Activated B cell treated with CpG ODN at 0.5 μM for 24 hours (primary cell): ENCODE results near the gene MAP7D3. TPM values are rescaled to one million over a fixed set of nuclear protein-coding genes. Genes with fewer than 3 reads are reported as not detected.

Experiments
- ATAC-seq: fragments of 200-7000 bp; cut with Tn5 transposase; one replicate; pipeline ENCODE4 v1.10.0; 2021; ENCODE audit warnings: low read depth, mild to moderate bottlenecking, moderate library complexity
- CTCF ChIA-PET: fragments of 350-600 bp; sonication (Branson Sonifier 250); formaldehyde crosslinking; loops from one replicate; lab custom pipeline; 2021; ENCODE audit warnings: antibody characterized with exemption; lab: Charles Lee
- POLR2A ChIA-PET: fragments of 350-600 bp; sonication (Branson Sonifier 250); formaldehyde crosslinking; loops from one replicate; lab custom pipeline; 2021; ENCODE audit warnings: antibody characterized with exemption; lab: Charles Lee
- DNase-seq: peaks from one replicate; pipeline ENCODE4 v3.0.0; 2022
- H3K27ac Mint-ChIP-seq: one replicate; pipeline ENCODE4 v1.8.0; 2020; ENCODE audit warnings: mixed read lengths
- H3K27me3 Mint-ChIP-seq: one replicate; pipeline ENCODE4 v1.8.0; 2021; ENCODE audit warnings: mixed read lengths
- H3K36me3 Mint-ChIP-seq: one replicate; pipeline ENCODE4 v1.8.0; 2021; ENCODE audit warnings: low read depth, mixed read lengths
- H3K4me1 Mint-ChIP-seq: one replicate; pipeline ENCODE4 v1.8.0; 2021; ENCODE audit warnings: mixed read lengths
- H3K4me3 Mint-ChIP-seq: one replicate; pipeline ENCODE4 v1.8.0; 2020; ENCODE audit warnings: mild to moderate bottlenecking, mixed read lengths
- H3K9me3 Mint-ChIP-seq: one replicate; pipeline ENCODE4 v1.8.0; 2020; ENCODE audit warnings: mixed read lengths
- intact Hi-C: fragments of 100-400 bp; cut with micrococcal nuclease; formaldehyde crosslinking; loops from one replicate; pipeline ENCODE4 v1.15.1; 2024
- total RNA-seq: library from RNA; stranded (reverse); gene quantifications from 2 replicates; pipeline ENCODE4 v1.2.3, GENCODE V29; 2022
- TF ChIP-seq, protein P1 (sequence below): fragments of 200-600 bp; IDR thresholded peaks from one replicate; pipeline ENCODE4 v1.8.0; 2022; ENCODE audit warnings: antibody characterized with exemption, mild to moderate bottlenecking

MAP7D3 gene
- total RNA-seq, 1 donor from 2014 or later, result 12.2 TPM

DNA sequence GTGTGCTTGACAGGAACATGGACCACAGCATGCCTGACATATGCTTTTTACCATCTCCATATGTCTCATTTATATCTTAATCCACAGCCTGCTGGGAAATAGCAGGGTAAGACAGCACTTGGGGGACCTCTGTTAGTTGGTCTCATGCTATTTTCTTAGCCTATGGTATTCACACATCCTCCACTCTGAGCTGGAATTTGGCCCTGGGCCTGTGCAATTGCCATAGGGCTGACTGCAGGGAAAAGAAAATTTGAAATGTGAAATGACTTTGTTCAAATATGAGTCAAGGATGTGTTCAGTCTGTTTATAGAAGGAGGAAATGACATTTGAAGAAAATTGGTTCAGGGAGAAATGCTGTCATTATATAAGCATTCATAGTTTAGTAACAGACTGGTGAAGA, 9.6 kb upstream of the MAP7D3 start:
- no peak for DNase-seq
- Mint-ChIP-seq H3K36me3 (no peaks in the 10 kb centered on the region), H3K4me1 (no peaks in the 10 kb centered on the region), H3K9me3 (no peaks in the 10 kb centered on the region), H3K27ac (no peak overlapping the region), H3K4me3 (no peak overlapping the region), H3K27me3 (no peaks in the 10 kb centered on the region)
- ChIA-PET POLR2A (no interaction called here), CTCF (no interaction called here)
- ATAC-seq, result no peak
- intact Hi-C loops, result no loop called here
- TF ChIP-seq, protein P1, sequence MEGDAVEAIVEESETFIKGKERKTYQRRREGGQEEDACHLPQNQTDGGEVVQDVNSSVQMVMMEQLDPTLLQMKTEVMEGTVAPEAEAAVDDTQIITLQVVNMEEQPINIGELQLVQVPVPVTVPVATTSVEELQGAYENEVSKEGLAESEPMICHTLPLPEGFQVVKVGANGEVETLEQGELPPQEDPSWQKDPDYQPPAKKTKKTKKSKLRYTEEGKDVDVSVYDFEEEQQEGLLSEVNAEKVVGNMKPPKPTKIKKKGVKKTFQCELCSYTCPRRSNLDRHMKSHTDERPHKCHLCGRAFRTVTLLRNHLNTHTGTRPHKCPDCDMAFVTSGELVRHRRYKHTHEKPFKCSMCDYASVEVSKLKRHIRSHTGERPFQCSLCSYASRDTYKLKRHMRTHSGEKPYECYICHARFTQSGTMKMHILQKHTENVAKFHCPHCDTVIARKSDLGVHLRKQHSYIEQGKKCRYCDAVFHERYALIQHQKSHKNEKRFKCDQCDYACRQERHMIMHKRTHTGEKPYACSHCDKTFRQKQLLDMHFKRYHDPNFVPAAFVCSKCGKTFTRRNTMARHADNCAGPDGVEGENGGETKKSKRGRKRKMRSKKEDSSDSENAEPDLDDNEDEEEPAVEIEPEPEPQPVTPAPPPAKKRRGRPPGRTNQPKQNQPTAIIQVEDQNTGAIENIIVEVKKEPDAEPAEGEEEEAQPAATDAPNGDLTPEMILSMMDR, result no peak

- H3K27me3 Mint-ChIP-seq, result no peaks in the 10 kb centered on the region
- H3K9me3 Mint-ChIP-seq, result no peaks in the 10 kb centered on the region
- intact Hi-C loops, result no loop called here
- CTCF ChIA-PET, result no interaction called here
- no peaks in the 10 kb centered on the region for H3K4me1 Mint-ChIP-seq
- no peak for DNase-seq
- TF ChIP-seq, protein P1, result no peak
- POLR2A ChIA-PET, result no interaction called here
- no peak overlapping the region for H3K4me3 Mint-ChIP-seq
- no peak for ATAC-seq
- no peaks in the 10 kb centered on the region for H3K36me3 Mint-ChIP-seq
- no peak overlapping the region for H3K27ac Mint-ChIP-seq
These were observed 8.3 kb upstream of the MAP7D3 start for GRCh38 chrX:136259543-136259942.

DNA sequence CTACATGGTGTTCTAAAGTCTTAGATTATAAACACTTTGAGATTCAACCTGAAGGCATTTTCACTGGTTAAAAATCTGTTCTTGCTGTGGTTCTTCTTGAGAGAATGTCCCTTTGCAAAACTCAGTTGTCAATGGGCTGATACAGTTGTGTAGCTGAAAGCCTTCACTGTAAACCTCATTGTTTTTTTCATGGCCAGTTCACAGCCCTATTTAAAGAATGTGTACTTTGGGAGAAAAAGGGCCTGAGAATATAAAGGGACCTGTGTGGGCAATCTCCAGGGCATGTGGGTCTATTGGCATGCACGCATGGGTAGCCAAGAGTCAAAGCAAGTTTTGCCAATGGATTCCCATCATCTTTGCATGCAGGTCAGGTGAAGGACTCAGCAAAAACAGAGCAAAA, 7.8 kb upstream of the MAP7D3 start:
- POLR2A ChIA-PET, result no interaction called here

DNA sequence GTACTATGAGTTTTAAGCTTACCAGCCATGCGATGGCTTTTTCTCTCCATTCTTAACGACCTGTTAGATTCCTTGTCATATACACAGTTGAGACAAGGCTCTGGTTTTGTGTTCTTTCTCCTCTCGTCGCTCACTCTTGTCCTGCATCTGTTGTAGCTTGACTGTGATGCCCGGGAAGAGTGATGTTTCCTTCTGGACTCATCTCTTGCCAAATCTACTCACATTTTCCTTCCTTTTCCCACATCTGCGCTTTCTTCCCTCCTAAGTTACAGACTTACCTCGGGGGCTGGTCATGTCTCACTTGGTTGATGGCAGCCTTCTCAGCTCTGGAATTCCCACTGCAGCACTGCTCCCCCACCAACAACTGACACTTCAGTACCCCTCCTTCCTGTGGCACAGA, 4.8 kb upstream of the MAP7D3 start:
- no peaks in the 10 kb centered on the region for H3K36me3 Mint-ChIP-seq
- intact Hi-C loops, result no loop called here
- DNase-seq, result no peak
- TF ChIP-seq, protein P1, result no peak
- POLR2A ChIA-PET, result no interaction called here
- no peak overlapping the region for H3K27ac Mint-ChIP-seq
- no peak for ATAC-seq
- CTCF ChIA-PET, result interaction anchor here (0.9 kb wide), 1 partner anchor 11 kb away, joined by 3 read pairs; no protein-coding TSS in a partner anchor
- H3K27me3 Mint-ChIP-seq, result no peaks in the 10 kb centered on the region
- H3K4me1 Mint-ChIP-seq, result peaks cover 3% of the 10 kb centered on the region
- H3K9me3 Mint-ChIP-seq, result no peaks in the 10 kb centered on the region
- no peak overlapping the region for H3K4me3 Mint-ChIP-seq

More for the DNA sequence above, 7.8 kb upstream of the MAP7D3 start:
- H3K9me3 Mint-ChIP-seq, result no peaks in the 10 kb centered on the region
- intact Hi-C loops, result no loop called here
- H3K4me3 Mint-ChIP-seq, result no peak overlapping the region
- H3K36me3 Mint-ChIP-seq, result no peaks in the 10 kb centered on the region
- no peak overlapping the region for H3K27ac Mint-ChIP-seq
- CTCF ChIA-PET, result no interaction called here
- TF ChIP-seq, protein P1, result no peak
- no peak for DNase-seq
- no peaks in the 10 kb centered on the region for H3K4me1 Mint-ChIP-seq
- ATAC-seq, result no peak
- no peaks in the 10 kb centered on the region for H3K27me3 Mint-ChIP-seq

- ATAC-seq, result no peak
- peaks cover 3% of the 10 kb centered on the region for H3K4me1 Mint-ChIP-seq
- TF ChIP-seq, protein P1, result no peak
- no peaks in the 10 kb centered on the region for H3K27me3 Mint-ChIP-seq
- CTCF ChIA-PET, result interaction anchor here (0.9 kb wide), 1 partner anchor 11 kb away, joined by 3 read pairs; no protein-coding TSS in a partner anchor
- intact Hi-C loops, result no loop called here
- H3K4me3 Mint-ChIP-seq, result no peak overlapping the region
- H3K27ac Mint-ChIP-seq, result no peak overlapping the region
- no peak for DNase-seq
- no peaks in the 10 kb centered on the region for H3K9me3 Mint-ChIP-seq
- no peaks in the 10 kb centered on the region for H3K36me3 Mint-ChIP-seq
- POLR2A ChIA-PET, result no interaction called here
These were observed 4.3 kb upstream of the MAP7D3 start for GRCh38 chrX:136255541-136255940.
